ENCODE data around the gene TNFRSF19.

The TNFRSF19 gene

DNA sequence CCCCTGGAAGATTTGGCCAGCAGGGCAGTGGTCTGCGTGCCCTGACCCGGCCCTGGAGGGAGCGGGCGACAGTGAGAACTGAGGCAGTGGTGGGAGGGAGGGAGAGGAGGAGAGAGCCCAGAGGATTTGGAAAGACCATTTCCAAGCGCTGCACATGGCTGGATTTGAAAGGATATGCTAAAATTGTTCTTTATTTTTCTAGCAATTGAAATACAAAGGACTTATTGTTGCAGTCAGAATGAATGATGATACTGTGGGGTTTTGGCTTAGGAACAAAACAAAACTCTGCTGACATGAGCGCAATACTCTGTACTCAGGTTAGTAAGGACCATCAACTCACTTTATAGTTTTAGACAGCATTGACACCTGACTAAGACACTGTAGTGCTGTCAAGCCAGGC is 69.5 kb downstream of the TNFRSF19 start:
- no peak overlapping the region for H3K4me3 ChIP-seq (ENCODE audit: low read depth, low read length)
- no peak overlapping the region for H3K27ac ChIP-seq (ENCODE audit: extremely low read depth, low read depth, low read length)
- TF ChIP-seq ZNF121 (tag by site-specific recombination; IDR thresholded peaks at IDR 0.05) = no peak
- no peak for TF ChIP-seq ZFP37 (tag by site-specific recombination; IDR thresholded peaks at IDR 0.05)
- TF ChIP-seq, protein P1, sequence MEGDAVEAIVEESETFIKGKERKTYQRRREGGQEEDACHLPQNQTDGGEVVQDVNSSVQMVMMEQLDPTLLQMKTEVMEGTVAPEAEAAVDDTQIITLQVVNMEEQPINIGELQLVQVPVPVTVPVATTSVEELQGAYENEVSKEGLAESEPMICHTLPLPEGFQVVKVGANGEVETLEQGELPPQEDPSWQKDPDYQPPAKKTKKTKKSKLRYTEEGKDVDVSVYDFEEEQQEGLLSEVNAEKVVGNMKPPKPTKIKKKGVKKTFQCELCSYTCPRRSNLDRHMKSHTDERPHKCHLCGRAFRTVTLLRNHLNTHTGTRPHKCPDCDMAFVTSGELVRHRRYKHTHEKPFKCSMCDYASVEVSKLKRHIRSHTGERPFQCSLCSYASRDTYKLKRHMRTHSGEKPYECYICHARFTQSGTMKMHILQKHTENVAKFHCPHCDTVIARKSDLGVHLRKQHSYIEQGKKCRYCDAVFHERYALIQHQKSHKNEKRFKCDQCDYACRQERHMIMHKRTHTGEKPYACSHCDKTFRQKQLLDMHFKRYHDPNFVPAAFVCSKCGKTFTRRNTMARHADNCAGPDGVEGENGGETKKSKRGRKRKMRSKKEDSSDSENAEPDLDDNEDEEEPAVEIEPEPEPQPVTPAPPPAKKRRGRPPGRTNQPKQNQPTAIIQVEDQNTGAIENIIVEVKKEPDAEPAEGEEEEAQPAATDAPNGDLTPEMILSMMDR (tag by site-specific recombination; IDR thresholded peaks at IDR 0.05) = no peak
- TF ChIP-seq ZNF223 (tag by site-specific recombination; IDR thresholded peaks at IDR 0.05) = no peak
- TF ChIP-seq, protein P2, sequence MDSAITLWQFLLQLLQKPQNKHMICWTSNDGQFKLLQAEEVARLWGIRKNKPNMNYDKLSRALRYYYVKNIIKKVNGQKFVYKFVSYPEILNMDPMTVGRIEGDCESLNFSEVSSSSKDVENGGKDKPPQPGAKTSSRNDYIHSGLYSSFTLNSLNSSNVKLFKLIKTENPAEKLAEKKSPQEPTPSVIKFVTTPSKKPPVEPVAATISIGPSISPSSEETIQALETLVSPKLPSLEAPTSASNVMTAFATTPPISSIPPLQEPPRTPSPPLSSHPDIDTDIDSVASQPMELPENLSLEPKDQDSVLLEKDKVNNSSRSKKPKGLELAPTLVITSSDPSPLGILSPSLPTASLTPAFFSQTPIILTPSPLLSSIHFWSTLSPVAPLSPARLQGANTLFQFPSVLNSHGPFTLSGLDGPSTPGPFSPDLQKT (IDR thresholded peaks at IDR 0.05; ENCODE audit: borderline replicate concordance, low read depth, low read length) = no peak
- H3K36me3 ChIP-seq (ENCODE audit: control insufficient read depth in 2 of 2, insufficient read depth in 1 of 2, low read length in 2 of 2) = no peaks in the 10 kb centered on the region
- ChIA-PET POLR2A (interaction anchor here (0.6 kb wide), 1 partner anchor 11 kb away, joined by 3 read pairs; no protein-coding TSS in a partner anchor), CTCF (no interaction called here)
- H3K9me3 ChIP-seq (ENCODE audit: control insufficient read depth, insufficient read depth, low read depth, low read length) = no peaks in the 10 kb centered on the region
- no peaks in the 10 kb centered on the region for H3K4me1 ChIP-seq (ENCODE audit: control insufficient read depth, insufficient read depth, low read length)

DNA sequence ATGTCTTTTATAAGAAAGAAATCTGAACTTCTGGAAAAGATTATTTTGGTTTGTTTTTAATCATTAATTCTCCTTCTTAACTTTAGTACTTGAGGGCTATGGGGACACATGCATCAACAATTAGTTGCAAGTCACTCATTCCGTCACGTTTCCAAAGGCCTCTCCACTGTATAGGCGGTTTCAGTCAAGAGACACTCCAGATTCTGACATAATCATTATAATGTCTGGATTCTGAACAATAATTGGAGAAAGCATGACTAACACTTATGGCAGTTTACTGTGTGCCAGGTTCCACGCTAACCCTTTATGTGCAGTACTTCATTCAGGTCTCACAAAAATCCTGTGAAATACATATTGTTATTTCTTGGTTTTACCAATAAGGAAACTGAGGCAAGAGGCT is 71.9 kb downstream of the TNFRSF19 start:
- no peak overlapping the region for H3K4me3 ChIP-seq (ENCODE audit: low read depth, low read length)
- ChIA-PET POLR2A (no interaction called here), CTCF (no interaction called here)
- TF ChIP-seq ZNF585B (tag by site-specific recombination; IDR thresholded peaks at IDR 0.05) = no peak
- TF ChIP-seq ZNF791 (tag by site-specific recombination; IDR thresholded peaks at IDR 0.05) = no peak
- TF ChIP-seq ZNF501 (tag by site-specific recombination; IDR thresholded peaks at IDR 0.05) = no peak
- TF ChIP-seq, protein P3, sequence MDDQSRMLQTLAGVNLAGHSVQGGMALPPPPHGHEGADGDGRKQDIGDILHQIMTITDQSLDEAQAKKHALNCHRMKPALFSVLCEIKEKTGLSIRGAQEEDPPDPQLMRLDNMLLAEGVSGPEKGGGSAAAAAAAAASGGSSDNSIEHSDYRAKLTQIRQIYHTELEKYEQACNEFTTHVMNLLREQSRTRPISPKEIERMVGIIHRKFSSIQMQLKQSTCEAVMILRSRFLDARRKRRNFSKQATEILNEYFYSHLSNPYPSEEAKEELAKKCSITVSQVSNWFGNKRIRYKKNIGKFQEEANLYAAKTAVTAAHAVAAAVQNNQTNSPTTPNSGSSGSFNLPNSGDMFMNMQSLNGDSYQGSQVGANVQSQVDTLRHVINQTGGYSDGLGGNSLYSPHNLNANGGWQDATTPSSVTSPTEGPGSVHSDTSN (CRISPR knock-in tag; IDR thresholded peaks at IDR 0.05) = no peak
- no peak for TF ChIP-seq HOXC10 (CRISPR knock-in tag; IDR thresholded peaks at IDR 0.05)
- no peak for TF ChIP-seq ZNF391 (tag by site-specific recombination; IDR thresholded peaks at IDR 0.05; ENCODE audit: borderline replicate concordance, low read depth)
- no peak for TF ChIP-seq ZFP69B (tag by site-specific recombination; IDR thresholded peaks at IDR 0.05)
- TF ChIP-seq, protein P4, sequence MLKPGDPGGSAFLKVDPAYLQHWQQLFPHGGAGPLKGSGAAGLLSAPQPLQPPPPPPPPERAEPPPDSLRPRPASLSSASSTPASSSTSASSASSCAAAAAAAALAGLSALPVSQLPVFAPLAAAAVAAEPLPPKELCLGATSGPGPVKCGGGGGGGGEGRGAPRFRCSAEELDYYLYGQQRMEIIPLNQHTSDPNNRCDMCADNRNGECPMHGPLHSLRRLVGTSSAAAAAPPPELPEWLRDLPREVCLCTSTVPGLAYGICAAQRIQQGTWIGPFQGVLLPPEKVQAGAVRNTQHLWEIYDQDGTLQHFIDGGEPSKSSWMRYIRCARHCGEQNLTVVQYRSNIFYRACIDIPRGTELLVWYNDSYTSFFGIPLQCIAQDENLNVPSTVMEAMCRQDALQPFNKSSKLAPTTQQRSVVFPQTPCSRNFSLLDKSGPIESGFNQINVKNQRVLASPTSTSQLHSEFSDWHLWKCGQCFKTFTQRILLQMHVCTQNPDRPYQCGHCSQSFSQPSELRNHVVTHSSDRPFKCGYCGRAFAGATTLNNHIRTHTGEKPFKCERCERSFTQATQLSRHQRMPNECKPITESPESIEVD (tag by site-specific recombination; IDR thresholded peaks at IDR 0.05) = no peak
- no peak for TF ChIP-seq ZNF248 (tag by site-specific recombination; IDR thresholded peaks at IDR 0.05)
- no peak for TF ChIP-seq ZNF221 (tag by site-specific recombination; IDR thresholded peaks at IDR 0.05; ENCODE audit: borderline replicate concordance)
- TF ChIP-seq, protein P5, sequence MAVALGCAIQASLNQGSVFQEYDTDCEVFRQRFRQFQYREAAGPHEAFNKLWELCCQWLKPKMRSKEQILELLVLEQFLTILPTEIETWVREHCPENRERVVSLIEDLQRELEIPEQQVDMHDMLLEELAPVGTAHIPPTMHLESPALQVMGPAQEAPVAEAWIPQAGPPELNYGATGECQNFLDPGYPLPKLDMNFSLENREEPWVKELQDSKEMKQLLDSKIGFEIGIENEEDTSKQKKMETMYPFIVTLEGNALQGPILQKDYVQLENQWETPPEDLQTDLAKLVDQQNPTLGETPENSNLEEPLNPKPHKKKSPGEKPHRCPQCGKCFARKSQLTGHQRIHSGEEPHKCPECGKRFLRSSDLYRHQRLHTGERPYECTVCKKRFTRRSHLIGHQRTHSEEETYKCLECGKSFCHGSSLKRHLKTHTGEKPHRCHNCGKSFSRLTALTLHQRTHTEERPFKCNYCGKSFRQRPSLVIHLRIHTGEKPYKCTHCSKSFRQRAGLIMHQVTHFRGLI (tag by site-specific recombination; IDR thresholded peaks at IDR 0.05) = no peak
- TF ChIP-seq, protein P6, sequence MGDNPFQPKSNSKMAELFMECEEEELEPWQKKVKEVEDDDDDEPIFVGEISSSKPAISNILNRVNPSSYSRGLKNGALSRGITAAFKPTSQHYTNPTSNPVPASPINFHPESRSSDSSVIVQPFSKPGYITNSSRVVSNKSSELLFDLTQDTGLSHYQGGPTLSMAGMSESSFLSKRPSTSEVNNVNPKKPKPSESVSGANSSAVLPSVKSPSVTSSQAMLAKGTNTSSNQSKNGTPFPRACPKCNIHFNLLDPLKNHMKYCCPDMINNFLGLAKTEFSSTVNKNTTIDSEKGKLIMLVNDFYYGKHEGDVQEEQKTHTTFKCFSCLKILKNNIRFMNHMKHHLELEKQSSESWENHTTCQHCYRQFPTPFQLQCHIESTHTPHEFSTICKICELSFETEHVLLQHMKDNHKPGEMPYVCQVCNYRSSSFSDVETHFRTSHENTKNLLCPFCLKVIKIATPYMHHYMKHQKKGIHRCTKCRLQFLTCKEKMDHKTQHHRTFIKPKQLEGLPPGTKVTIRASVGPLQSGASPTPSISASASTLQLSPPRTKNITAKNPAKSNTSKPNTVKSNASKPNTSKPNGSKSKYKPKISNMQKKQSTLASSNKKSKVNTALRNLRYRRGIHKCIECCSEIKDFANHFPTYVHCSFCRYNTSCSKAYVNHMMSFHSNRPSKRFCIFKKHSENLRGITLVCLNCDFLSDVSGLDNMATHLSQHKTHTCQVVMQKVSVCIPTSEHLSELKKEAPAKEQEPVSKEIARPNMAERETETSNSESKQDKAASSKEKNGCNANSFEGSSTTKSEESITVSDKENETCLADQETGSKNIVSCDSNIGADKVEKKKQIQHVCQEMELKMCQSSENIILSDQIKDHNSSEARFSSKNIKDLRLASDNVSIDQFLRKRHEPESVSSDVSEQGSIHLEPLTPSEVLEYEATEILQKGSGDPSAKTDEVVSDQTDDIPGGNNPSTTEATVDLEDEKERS (tag by site-specific recombination; IDR thresholded peaks at IDR 0.05) = no peak
- TF ChIP-seq ZNF146 (tag by site-specific recombination; IDR thresholded peaks at IDR 0.05) = no peak
- TF ChIP-seq ZFHX2 (tag by site-specific recombination; conservative IDR thresholded peaks at IDR 0.05) = no peak
- no peak for TF ChIP-seq REPIN1 (tag by site-specific recombination; IDR thresholded peaks at IDR 0.05; ENCODE audit: low read depth)
- no peak for TF ChIP-seq GFI1B (tag by site-specific recombination; IDR thresholded peaks at IDR 0.05)
- TF ChIP-seq ZFP37 (tag by site-specific recombination; IDR thresholded peaks at IDR 0.05) = no peak
- TF ChIP-seq, protein P7, sequence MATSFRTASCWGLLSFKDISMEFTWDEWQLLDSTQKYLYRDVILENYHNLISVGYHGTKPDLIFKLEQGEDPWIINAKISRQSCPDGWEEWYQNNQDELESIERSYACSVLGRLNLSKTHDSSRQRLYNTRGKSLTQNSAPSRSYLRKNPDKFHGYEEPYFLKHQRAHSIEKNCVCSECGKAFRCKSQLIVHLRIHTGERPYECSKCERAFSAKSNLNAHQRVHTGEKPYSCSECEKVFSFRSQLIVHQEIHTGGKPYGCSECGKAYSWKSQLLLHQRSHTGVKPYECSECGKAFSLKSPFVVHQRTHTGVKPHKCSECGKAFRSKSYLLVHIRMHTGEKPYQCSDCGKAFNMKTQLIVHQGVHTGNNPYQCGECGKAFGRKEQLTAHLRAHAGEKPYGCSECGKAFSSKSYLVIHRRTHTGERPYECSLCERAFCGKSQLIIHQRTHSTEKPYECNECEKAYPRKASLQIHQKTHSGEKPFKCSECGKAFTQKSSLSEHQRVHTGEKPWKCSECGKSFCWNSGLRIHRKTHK (tag by site-specific recombination; IDR thresholded peaks at IDR 0.05) = no peak
- no peak overlapping the region for H3K27ac ChIP-seq (ENCODE audit: extremely low read depth, low read depth, low read length)
- H3K9me3 ChIP-seq (ENCODE audit: control insufficient read depth, insufficient read depth, low read depth, low read length) = no peaks in the 10 kb centered on the region
- no peaks in the 10 kb centered on the region for H3K36me3 ChIP-seq (ENCODE audit: control insufficient read depth in 2 of 2, insufficient read depth in 1 of 2, low read length in 2 of 2)
- H3K4me1 ChIP-seq (ENCODE audit: control insufficient read depth, insufficient read depth, low read length) = no peaks in the 10 kb centered on the region

Measured in HEK293 (cell line).